SU-DHL-6 (cell line): ENCODE results near the gene SPTBN1.

ENCODE experiments used
- H2AFZ ChIP-seq: fragments of 200-600 bp; sonication (generic); 2 replicates; pipeline ENCODE4 v1.6.1; 2014; ENCODE audit warnings: low read depth, mild to moderate bottlenecking, moderate library complexity, mixed read lengths, antibody characterized with exemption, low read length; ENCODE audit not compliant: severe bottlenecking
- H3F3A ChIP-seq: fragments of 200-600 bp; shearing (Covaris generic); 2 replicates; pipeline ENCODE4 v1.6.0; 2016; ENCODE audit warnings: antibody characterized with exemption, mild to moderate bottlenecking; ENCODE audit not compliant: insufficient read depth
- H3K27ac ChIP-seq: fragments of 200-600 bp; sonication (generic); 2 replicates; pipeline ENCODE4 v1.5.1; 2016; ENCODE audit warnings: low read depth, mild to moderate bottlenecking, low read length, moderate library complexity, mixed read lengths
- H3K27me3 ChIP-seq: fragments of 200-600 bp; sonication (generic), shearing (Covaris generic); 2 replicates; pipeline ENCODE4 v1.6.0; 2014; ENCODE audit warnings: mild to moderate bottlenecking, low read length
- H3K36me3 ChIP-seq: fragments of 200-600 bp; sonication (generic); 2 replicates; pipeline ENCODE4 v1.6.1; 2014; ENCODE audit warnings: mild to moderate bottlenecking, low read length, mixed read lengths
- H3K4me2 ChIP-seq: fragments of 300-600, 200-600 bp; shearing (Covaris generic), sonication (generic); 2 replicates; pipeline ENCODE4 v1.6.0; 2014; ENCODE audit warnings: low read length, low read depth, mild to moderate bottlenecking; ENCODE audit not compliant: poor library complexity, severe bottlenecking
- H3K4me3 ChIP-seq: fragments of 200-600 bp; sonication (generic); 2 replicates; pipeline ENCODE4 v1.5.1; 2014; ENCODE audit warnings: antibody characterized with exemption, low read length, mild to moderate bottlenecking, mixed read lengths; ENCODE audit not compliant: insufficient read depth, poor library complexity, severe bottlenecking
- H3K79me2 ChIP-seq: fragments of 200-600 bp; sonication (generic); 2 replicates; pipeline ENCODE4 v1.6.1; 2014; ENCODE audit warnings: mild to moderate bottlenecking, low read length, moderate library complexity; ENCODE audit not compliant: insufficient read depth
- H3K9ac ChIP-seq: fragments of 200-600 bp; sonication (generic); 2 replicates; pipeline ENCODE4 v1.7.0; 2014; ENCODE audit warnings: mild to moderate bottlenecking, low read length
- H3K9me2 ChIP-seq: fragments of 200-600 bp; sonication (generic); replicated peaks from 2 replicates; pipeline ENCODE4 v1.6.1; 2014; ENCODE audit warnings: low read length; ENCODE audit not compliant: insufficient read depth
- H3K9me3 ChIP-seq: fragments of 200-600 bp; sonication (generic); 2 replicates; pipeline ENCODE4 v1.6.1; 2014; ENCODE audit warnings: low read length, mixed read lengths; ENCODE audit not compliant: insufficient read depth
- H4K20me1 ChIP-seq: fragments of 200-600 bp; sonication (generic); 2 replicates; pipeline ENCODE4 v1.6.1; 2014; ENCODE audit warnings: low read depth, mild to moderate bottlenecking, antibody characterized with exemption, low read length, moderate library complexity, mixed read lengths
- CTCF ChIP-seq: fragments of 200-600 bp; sonication (generic); IDR thresholded peaks from one replicate; pipeline ENCODE4 v1.5.1; 2017; ENCODE audit warnings: antibody characterized with exemption, mild to moderate bottlenecking, low read length, moderate library complexity; ENCODE audit not compliant: insufficient read depth, poor library complexity, severe bottlenecking
- EZH2phosphoT487 ChIP-seq: fragments of 200-600 bp; sonication (generic), shearing (Covaris generic); conservative IDR thresholded peaks from 2 replicates; pipeline ENCODE4 v1.6.1; 2018; ENCODE audit warnings: mild to moderate bottlenecking, antibody characterized with exemption, low read length, moderate library complexity, mixed read lengths

Gene SPTBN1

GRCh38 chr2:54503192-54503591, 47.1 kb downstream of the SPTBN1 start:
- H3K27me3 ChIP-seq = no peaks in the 10 kb centered on the region
- no peaks in the 10 kb centered on the region for H3K9me3 ChIP-seq
- H3K36me3 ChIP-seq = no peaks in the 10 kb centered on the region
- H3K79me2 ChIP-seq = peaks cover 24% of the 10 kb centered on the region
- H3K9me2 ChIP-seq = no peaks in the 10 kb centered on the region
- TF ChIP-seq EZH2phosphoT487 = no peak
- peak; percentile 80 for TF ChIP-seq CTCF
- H3K4me2 ChIP-seq = no peak overlapping the region
- no peaks in the 10 kb centered on the region for H4K20me1 ChIP-seq
- no peak overlapping the region for H2AFZ ChIP-seq
- H3K4me3 ChIP-seq = no peak overlapping the region
- H3F3A ChIP-seq = no peaks in the 10 kb centered on the region
- no peak overlapping the region for H3K27ac ChIP-seq
- H3K9ac ChIP-seq = no peak overlapping the region

- Histone ChIP-seq H3K9me3 (no peaks in the 10 kb centered on the region), H3K27me3 (no peaks in the 10 kb centered on the region), H3K9ac (no peak overlapping the region), H4K20me1 (no peaks in the 10 kb centered on the region), H3K27ac (no peak overlapping the region), H3K79me2 (peaks cover 24% of the 10 kb centered on the region), H3K36me3 (no peaks in the 10 kb centered on the region), H2AFZ (no peak overlapping the region), H3K9me2 (no peaks in the 10 kb centered on the region), H3F3A (no peaks in the 10 kb centered on the region), H3K4me3 (no peak overlapping the region), H3K4me2 (no peak overlapping the region)
- no peak for TF ChIP-seq EZH2phosphoT487
- TF ChIP-seq CTCF = no peak
These were observed 47.7 kb downstream of the SPTBN1 start for GRCh38 chr2:54503828-54504227.

- no peak overlapping the region for H3K4me3 ChIP-seq
- H3K79me2 ChIP-seq = peaks cover 22% of the 10 kb centered on the region
- TF ChIP-seq CTCF (no peak), EZH2phosphoT487 (no peak)
These were observed 48.7 kb downstream of the SPTBN1 start for GRCh38 chr2:54504866-54505265.

More at GRCh38 chr2:54504866-54505265, 48.7 kb downstream of the SPTBN1 start:
- Histone ChIP-seq H3K27me3 (no peaks in the 10 kb centered on the region), H3K4me2 (no peak overlapping the region), H3K9ac (no peak overlapping the region), H3K9me3 (no peaks in the 10 kb centered on the region), H4K20me1 (no peaks in the 10 kb centered on the region), H2AFZ (no peak overlapping the region), H3K36me3 (no peaks in the 10 kb centered on the region), H3K27ac (no peak overlapping the region), H3K9me2 (no peaks in the 10 kb centered on the region), H3F3A (no peaks in the 10 kb centered on the region)
